ENCODE data around the gene FGGY. TPM values are rescaled to one million over a fixed set of nuclear protein-coding genes. Genes with fewer than 3 reads are reported as not detected.

The FGGY gene
- total RNA-seq, 1 experiment from 2014 or later: 14.6 TPM

GRCh38 chr1:59568158-59568935 is 271.5 kb downstream of the FGGY start:
- no peak overlapping the region for H3K14ac ChIP-seq (ENCODE audit: insufficient read depth, low read length)
- H4K8ac ChIP-seq (replicated peaks; ENCODE audit: insufficient read length, low read depth, low read length): no peak overlapping the region
- no peak overlapping the region for H4K91ac ChIP-seq (ENCODE audit: insufficient read length, low read depth, low read length)
- H3K4me1 Mint-ChIP-seq: peaks cover 7 to 11% of the 10 kb centered on the region in 2 experiments
- no peak overlapping the region for H2BK5ac ChIP-seq (ENCODE audit: insufficient read length, low read length)
- H3K79me2 ChIP-seq (ENCODE audit: insufficient read depth, low read length): no peaks in the 10 kb centered on the region
- H3K27ac ChIP-seq (ENCODE audit: insufficient read length, low read depth, low read length): no peak overlapping the region
- H4K20me1 ChIP-seq (ENCODE audit: control insufficient read depth, insufficient read depth, insufficient read length): no peaks in the 10 kb centered on the region
- no peak overlapping the region for H3K4me2 ChIP-seq (ENCODE audit: insufficient read depth, insufficient read length, low read length)
- no peak overlapping the region for H3K27ac Mint-ChIP-seq
- H2AFZ ChIP-seq (ENCODE audit: low read length): no peak overlapping the region
- no CpG with 5 or more reads among the region's 6 CpGs for WGBS (ENCODE audit: extremely low coverage, insufficient read length, low lambda C conversion rate)
- no peaks in the 10 kb centered on the region for H3K9me3 Mint-ChIP-seq
- H4K5ac ChIP-seq (ENCODE audit: insufficient read length, low read depth, low read length): no peak overlapping the region
- H3K18ac ChIP-seq (ENCODE audit: insufficient read length, low read depth, low read length): no peak overlapping the region
- no peak overlapping the region for H2BK20ac ChIP-seq (ENCODE audit: low read depth, low read length, poor library complexity, severe bottlenecking)
- H3K23me2 ChIP-seq (ENCODE audit: insufficient read length, low read depth, low read length, poor library complexity, severe bottlenecking): no peaks in the 10 kb centered on the region
- H3K27me3 Mint-ChIP-seq (ENCODE audit: low read depth): no peaks in the 10 kb centered on the region
- no peak overlapping the region for H3K4ac ChIP-seq (ENCODE audit: low read depth, low read length)
- H3T11ph ChIP-seq (ENCODE audit: low read length): no peak overlapping the region
- H2BK15ac ChIP-seq (ENCODE audit: low read depth, low read length): no peak overlapping the region
- no peaks in the 10 kb centered on the region for H3K79me1 ChIP-seq (ENCODE audit: insufficient read depth, low read depth, low read length, poor library complexity, severe bottlenecking)
- H3K27me3 ChIP-seq (ENCODE audit: insufficient read depth, low read length): no peaks in the 10 kb centered on the region
- no peaks in the 10 kb centered on the region for H3K9me3 ChIP-seq (ENCODE audit: control insufficient read depth, low read depth, low read length)
- no peak for DNase-seq
- H3K23ac ChIP-seq (ENCODE audit: insufficient read length, low read depth, low read length): no peak overlapping the region
- no peak overlapping the region for H2AK5ac ChIP-seq (ENCODE audit: insufficient read length, low read length)
- H3K9ac ChIP-seq (ENCODE audit: extremely low read depth, insufficient read length, low read length): no peak overlapping the region
- TF ChIP-seq CTCF (conservative IDR thresholded peaks at IDR 0.05): peak; percentile 35; the same call in 2 of the 3 replicates
- peaks cover 0 to 2% (median 0%) of the 10 kb centered on the region in 3 experiments; a peak in 1 of 7 replicates for H3K36me3 Mint-ChIP-seq (ENCODE audit: insufficient read depth in 1 of 3, low read depth in 3 of 3)
- H2BK12ac ChIP-seq (ENCODE audit: insufficient read length, low read depth, low read length): no peak overlapping the region
- no peak overlapping the region for H2BK120ac ChIP-seq (ENCODE audit: low read depth, low read length, poor library complexity, severe bottlenecking)
- no peak overlapping the region for H3K4me3 Mint-ChIP-seq
- H3K56ac ChIP-seq (ENCODE audit: insufficient read length, low read depth, low read length): no peak overlapping the region
- peaks cover 6% of the 10 kb centered on the region; the same call in 1 of the 2 replicates for H3K4me1 ChIP-seq (ENCODE audit: insufficient read depth, low read length)
